Fibroblast of lung (primary cell): ENCODE data around the gene RAD23B. TPM values are rescaled to one million over a fixed set of nuclear protein-coding genes. Genes with fewer than 3 reads are reported as not detected.

ENCODE experiments used
- DNase-seq, 2 donors: peaks; one replicate each; pipeline versions ENCODE4 v3.0.0 to v3.0.0-alpha.2; 2010; ENCODE audit warnings: low read depth in 2 of 2
- H2AFZ ChIP-seq: 2 replicates; pipeline ENCODE4 v1.5.1; 2012; ENCODE audit warnings: low read length, control low read depth, inconsistent platforms
- H3K27ac ChIP-seq: 2 replicates; pipeline ENCODE4 v1.5.1; 2011; ENCODE audit warnings: low read length, control low read depth; ENCODE audit not compliant: insufficient read depth
- H3K27me3 ChIP-seq: 2 replicates; pipeline ENCODE4 v1.5.1; 2011; ENCODE audit warnings: mild to moderate bottlenecking, low read length; ENCODE audit not compliant: control insufficient read depth, insufficient read depth
- H3K36me3 ChIP-seq: 2 replicates; pipeline ENCODE4 v1.5.1; 2011; ENCODE audit warnings: low read length; ENCODE audit not compliant: control insufficient read depth, insufficient read depth
- H3K4me1 ChIP-seq: 2 replicates; pipeline ENCODE4 v1.5.1; 2011; ENCODE audit warnings: low read length; ENCODE audit not compliant: control insufficient read depth, insufficient read depth; ENCODE audit errors: extremely low read depth
- H3K4me2 ChIP-seq: 2 replicates; pipeline ENCODE4 v1.5.1; 2011; ENCODE audit warnings: low read length, control low read depth; ENCODE audit not compliant: insufficient read depth; ENCODE audit errors: extremely low read depth
- H3K4me3 ChIP-seq, 4 experiments: fragments of 200-600 bp in 1 of 4; sonication (generic) in 1 of 4; replicated peaks in 1 of 4; 2 replicates each; pipeline ENCODE4 v1.5.1; 2011 to 2016; ENCODE audit warnings: low read length in 4 of 4, low read depth in 3 of 4, mild to moderate bottlenecking in 3 of 4, control low read depth in 2 of 4, inconsistent platforms in 1 of 4, mixed read lengths in 1 of 4; ENCODE audit not compliant: insufficient read depth in 1 of 4; ENCODE audit errors: control extremely low read depth in 1 of 4
- H3K79me2 ChIP-seq: 2 replicates; pipeline ENCODE4 v1.5.1; 2012; ENCODE audit warnings: mild to moderate bottlenecking, low read length, inconsistent platforms; ENCODE audit not compliant: control insufficient read depth, insufficient read depth
- H3K9ac ChIP-seq: 2 replicates; pipeline ENCODE4 v1.5.1; 2011; ENCODE audit warnings: mild to moderate bottlenecking, low read length, control low read depth; ENCODE audit not compliant: insufficient read depth
- H3K9me3 ChIP-seq: 2 replicates; pipeline ENCODE4 v1.5.1; 2012; ENCODE audit warnings: low read depth, low read length; ENCODE audit not compliant: control insufficient read depth, insufficient read depth
- H4K20me1 ChIP-seq: 2 replicates; pipeline ENCODE4 v1.5.1; 2011; ENCODE audit warnings: low read length; ENCODE audit not compliant: control insufficient read depth, insufficient read depth; ENCODE audit errors: extremely low read depth
- EZH2 ChIP-seq: IDR thresholded peaks from 2 replicates; pipeline ENCODE4 v1.5.1; 2012; ENCODE audit warnings: low read length, control low read depth, mild to moderate bottlenecking; ENCODE audit errors: missing control alignments
- polyA plus RNA-seq, 2 donors: library from polyadenylated mRNA; depleted of rRNA in 1 of 2; stranded (reverse) in 1 of 2; unstranded in 1 of 2; fragments of >200 nt; gene quantifications; 2 replicates each; pipeline ENCODE4 v1.2.1, GENCODE V29; 2011 to 2012; ENCODE audit warnings: missing spikeins in 1 of 2
- total RNA-seq: library from RNA; depleted of rRNA; stranded (reverse); fragments of >200 nt; gene quantifications from 2 replicates; pipeline ENCODE4 v1.2.1, GENCODE V29; 2014
- TF ChIP-seq, protein P1 (sequence below), 2 donors: IDR thresholded peaks in 1 of 2; conservative IDR thresholded peaks in 1 of 2; 1 replicate in 1 of 2; 2 replicates in 1 of 2; pipeline ENCODE4 v1.5.1; 2011 to 2012; ENCODE audit warnings: low read length in 2 of 2, control low read depth in 1 of 2, inconsistent platforms in 1 of 2, low read depth in 1 of 2, mild to moderate bottlenecking in 1 of 2

The RAD23B gene
- total and polyA plus RNA-seq, 2 donors (not counting 1 experiment from before 2014, with no cell fraction given), result 156 to 607 TPM

- Histone ChIP-seq H2AFZ (no peak overlapping the region), H3K79me2 (no peaks in the 10 kb centered on the region), H3K9me3 (no peaks in the 10 kb centered on the region), H3K4me2 (no peak overlapping the region), H3K9ac (no peak overlapping the region), H4K20me1 (no peaks in the 10 kb centered on the region), H3K36me3 (no peaks in the 10 kb centered on the region), H3K4me1 (peaks cover 36% of the 10 kb centered on the region), H3K27me3 (no peaks in the 10 kb centered on the region), H3K4me3 (no peak overlapping the region), H3K27ac (no peak overlapping the region)
- DNase-seq, result peak in 1 of 2 donors; percentile 81
- TF ChIP-seq, protein P1, sequence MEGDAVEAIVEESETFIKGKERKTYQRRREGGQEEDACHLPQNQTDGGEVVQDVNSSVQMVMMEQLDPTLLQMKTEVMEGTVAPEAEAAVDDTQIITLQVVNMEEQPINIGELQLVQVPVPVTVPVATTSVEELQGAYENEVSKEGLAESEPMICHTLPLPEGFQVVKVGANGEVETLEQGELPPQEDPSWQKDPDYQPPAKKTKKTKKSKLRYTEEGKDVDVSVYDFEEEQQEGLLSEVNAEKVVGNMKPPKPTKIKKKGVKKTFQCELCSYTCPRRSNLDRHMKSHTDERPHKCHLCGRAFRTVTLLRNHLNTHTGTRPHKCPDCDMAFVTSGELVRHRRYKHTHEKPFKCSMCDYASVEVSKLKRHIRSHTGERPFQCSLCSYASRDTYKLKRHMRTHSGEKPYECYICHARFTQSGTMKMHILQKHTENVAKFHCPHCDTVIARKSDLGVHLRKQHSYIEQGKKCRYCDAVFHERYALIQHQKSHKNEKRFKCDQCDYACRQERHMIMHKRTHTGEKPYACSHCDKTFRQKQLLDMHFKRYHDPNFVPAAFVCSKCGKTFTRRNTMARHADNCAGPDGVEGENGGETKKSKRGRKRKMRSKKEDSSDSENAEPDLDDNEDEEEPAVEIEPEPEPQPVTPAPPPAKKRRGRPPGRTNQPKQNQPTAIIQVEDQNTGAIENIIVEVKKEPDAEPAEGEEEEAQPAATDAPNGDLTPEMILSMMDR (conservative IDR thresholded peaks at IDR 0.05 in 1 of 2, IDR thresholded peaks at IDR 0.05 in 1 of 2; ENCODE audit: low read depth in 1 of 2, low read length in 2 of 2), result no peak
- no peak for TF ChIP-seq EZH2
Observed at GRCh38 chr9:107276966-107277710, 5.9 kb upstream of the RAD23B start.

DNA sequence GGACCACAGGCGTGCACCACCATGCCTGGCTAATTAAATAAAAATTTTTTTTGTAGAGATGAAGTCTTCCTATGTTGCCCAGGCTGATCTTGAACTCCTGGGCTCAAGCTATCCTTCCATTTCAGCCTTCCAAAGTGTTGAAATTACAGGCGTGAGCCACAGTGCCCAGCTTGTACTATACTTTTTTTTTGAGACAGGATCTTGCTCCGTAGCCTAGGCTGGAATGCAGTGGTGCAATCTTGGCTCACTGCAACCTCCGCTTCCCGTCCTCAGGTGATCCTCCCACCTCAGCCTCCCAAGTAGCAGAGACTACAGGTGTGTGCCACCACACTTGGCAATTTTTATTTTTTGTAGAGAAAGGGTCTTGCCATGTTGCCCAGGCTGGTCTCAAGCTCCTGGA lies 5.3 kb upstream of the RAD23B start:
- Histone ChIP-seq H3K4me3 (no peak overlapping the region), H3K9ac (no peak overlapping the region), H3K4me1 (peaks cover 38% of the 10 kb centered on the region), H3K79me2 (no peaks in the 10 kb centered on the region), H4K20me1 (no peaks in the 10 kb centered on the region), H2AFZ (no peak overlapping the region), H3K4me2 (no peak overlapping the region), H3K27ac (no peak overlapping the region), H3K9me3 (no peaks in the 10 kb centered on the region), H3K36me3 (no peaks in the 10 kb centered on the region), H3K27me3 (no peaks in the 10 kb centered on the region)
- DNase-seq, result no peak
- no peak for TF ChIP-seq EZH2
- TF ChIP-seq, protein P1 (conservative IDR thresholded peaks at IDR 0.05 in 1 of 2, IDR thresholded peaks at IDR 0.05 in 1 of 2; ENCODE audit: low read depth in 1 of 2, low read length in 2 of 2), result no peak

DNA sequence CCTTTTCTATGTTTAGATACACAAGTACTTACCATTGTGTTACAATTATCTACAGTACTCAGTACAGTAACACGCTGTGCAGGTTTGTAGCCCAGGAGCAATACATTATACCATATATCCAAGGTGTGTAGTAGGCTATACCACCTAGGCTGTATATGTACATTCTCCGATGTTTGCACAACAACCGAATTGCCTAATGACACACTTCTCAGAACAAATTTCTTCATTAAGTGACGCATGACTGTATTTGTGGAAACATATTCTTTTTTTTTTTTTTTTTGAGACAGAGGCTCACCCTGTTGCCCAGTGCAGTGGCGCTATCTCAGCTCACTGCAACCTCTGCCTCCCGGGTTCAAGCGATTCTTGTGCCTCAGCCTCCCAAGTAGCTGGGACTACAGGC lies 4.0 kb upstream of the RAD23B start:
- no peaks in the 10 kb centered on the region for H4K20me1 ChIP-seq
- no peak overlapping the region for H3K9ac ChIP-seq
- no peak overlapping the region for H2AFZ ChIP-seq
- TF ChIP-seq, protein P1 (conservative IDR thresholded peaks at IDR 0.05 in 1 of 2, IDR thresholded peaks at IDR 0.05 in 1 of 2; ENCODE audit: low read depth in 1 of 2, low read length in 2 of 2), result no peak
- TF ChIP-seq EZH2, result no peak
- no peaks in the 10 kb centered on the region for H3K9me3 ChIP-seq
- H3K36me3 ChIP-seq, result no peaks in the 10 kb centered on the region
- peaks cover 10% of the 10 kb centered on the region for H3K79me2 ChIP-seq
- H3K4me2 ChIP-seq, result no peak overlapping the region
- no peak overlapping the region for H3K27ac ChIP-seq
- H3K4me3 ChIP-seq, result no peak overlapping the region
- no peak for DNase-seq
- no peaks in the 10 kb centered on the region for H3K27me3 ChIP-seq
- peaks cover 32% of the 10 kb centered on the region for H3K4me1 ChIP-seq
